Measurements from ENCODE around the gene ST3GAL6.

ST3GAL6 gene

DNA sequence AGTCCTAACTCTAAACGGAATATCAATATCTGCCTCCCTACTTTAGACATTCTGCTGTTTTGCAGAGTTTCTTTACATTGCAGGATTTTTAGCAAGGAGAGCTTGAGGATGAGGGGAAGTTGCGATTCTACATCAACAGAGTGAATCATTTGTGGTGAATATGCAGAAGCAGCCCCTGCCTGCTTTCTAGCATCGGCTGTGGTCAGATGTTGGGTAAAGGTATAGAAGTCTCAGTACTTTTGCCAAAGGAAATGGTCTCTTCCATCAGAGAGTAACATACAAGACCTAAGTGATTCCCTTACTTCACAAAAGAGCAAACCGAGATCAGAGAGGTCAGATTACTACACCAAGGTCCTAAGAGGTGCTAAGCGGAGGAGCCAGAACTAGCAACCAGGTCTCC is 15.2 kb downstream of the ST3GAL6 start:
- no peak for DNase-seq

DNA sequence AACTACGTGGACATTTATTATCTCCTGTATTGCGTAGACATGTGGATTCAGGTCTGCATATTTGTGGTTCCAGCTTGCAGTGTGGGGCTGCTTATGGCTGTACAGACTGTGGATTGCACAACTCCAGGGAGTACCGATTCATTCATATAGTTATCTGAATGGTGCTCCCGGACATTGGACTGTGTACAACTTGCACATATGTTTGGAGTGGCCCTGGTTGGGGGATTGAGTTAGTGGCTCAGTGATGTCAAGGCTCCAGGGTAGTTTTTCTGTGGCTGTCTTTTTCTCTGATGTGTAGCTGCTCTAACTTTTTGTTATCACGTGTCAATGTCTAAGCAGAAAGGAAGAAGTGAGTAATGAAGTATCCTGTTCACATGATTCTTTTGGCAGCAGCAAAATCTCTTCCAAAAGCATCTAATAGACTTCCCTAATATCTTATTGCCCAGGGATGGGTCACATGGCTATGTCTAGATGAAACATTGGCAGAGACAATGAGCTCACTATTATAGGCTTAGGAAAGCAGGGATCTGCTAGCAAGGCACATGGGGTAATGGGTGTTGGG is 15.8 kb downstream of the ST3GAL6 start:
- no peak for DNase-seq

DNA sequence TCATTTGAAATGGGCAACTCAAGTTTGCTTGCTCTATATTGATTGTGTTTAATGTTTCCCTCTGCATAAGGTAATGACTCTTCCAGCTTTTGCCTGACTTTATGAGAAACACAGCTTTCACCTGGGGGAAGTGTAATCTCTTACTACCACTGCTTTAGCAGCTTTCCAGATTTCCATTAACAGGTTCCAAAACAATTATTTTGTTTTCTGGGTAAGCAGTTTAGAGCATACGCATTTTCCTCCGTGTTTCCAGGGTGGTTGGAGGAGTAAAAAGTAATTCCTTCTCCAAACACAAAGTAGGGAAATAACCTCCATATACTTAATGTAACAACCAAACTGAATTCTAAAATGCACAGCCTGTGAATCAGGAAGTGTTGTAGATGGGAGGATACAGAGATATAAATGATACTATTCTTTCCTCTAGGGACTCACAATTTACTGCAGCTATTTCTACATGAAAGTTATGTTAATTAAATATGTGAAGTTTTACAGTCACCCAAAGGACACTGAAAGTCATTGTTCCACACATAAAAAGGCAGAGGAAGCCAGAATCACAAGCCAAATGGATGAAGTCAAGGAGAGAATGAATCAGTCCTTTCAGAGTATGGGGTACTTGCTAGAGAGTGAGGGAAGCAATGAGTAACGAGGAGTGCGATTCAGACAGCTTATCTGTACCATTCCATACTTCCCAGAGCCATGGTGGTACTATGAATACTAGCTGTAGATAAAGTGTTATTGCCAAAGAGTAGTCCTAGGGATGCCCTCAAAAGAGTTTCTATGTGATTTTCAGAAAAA is 16.6 kb downstream of the ST3GAL6 start:
- DNase-seq, result no peak

DNA sequence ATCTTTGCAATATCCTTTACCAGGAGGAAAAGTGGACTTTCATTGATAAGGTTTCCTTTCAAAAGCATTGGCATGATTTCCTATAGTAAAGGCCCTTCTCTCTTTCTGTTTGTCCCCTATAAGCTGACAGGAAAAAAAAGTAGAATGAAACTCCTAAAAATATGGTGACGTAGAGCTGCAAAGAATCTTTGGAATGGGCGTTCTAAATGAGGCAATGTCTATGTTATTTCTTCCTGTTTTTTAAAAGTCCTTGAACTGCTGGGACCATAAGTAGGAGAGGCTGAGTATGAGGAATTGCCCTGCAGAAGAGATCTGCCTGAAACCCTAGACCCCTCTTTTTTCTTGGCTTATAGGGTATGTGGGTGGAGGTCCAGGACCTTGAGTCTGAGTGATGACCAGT is 17.2 kb downstream of the ST3GAL6 start:
- DNase-seq, result no peak

DNA sequence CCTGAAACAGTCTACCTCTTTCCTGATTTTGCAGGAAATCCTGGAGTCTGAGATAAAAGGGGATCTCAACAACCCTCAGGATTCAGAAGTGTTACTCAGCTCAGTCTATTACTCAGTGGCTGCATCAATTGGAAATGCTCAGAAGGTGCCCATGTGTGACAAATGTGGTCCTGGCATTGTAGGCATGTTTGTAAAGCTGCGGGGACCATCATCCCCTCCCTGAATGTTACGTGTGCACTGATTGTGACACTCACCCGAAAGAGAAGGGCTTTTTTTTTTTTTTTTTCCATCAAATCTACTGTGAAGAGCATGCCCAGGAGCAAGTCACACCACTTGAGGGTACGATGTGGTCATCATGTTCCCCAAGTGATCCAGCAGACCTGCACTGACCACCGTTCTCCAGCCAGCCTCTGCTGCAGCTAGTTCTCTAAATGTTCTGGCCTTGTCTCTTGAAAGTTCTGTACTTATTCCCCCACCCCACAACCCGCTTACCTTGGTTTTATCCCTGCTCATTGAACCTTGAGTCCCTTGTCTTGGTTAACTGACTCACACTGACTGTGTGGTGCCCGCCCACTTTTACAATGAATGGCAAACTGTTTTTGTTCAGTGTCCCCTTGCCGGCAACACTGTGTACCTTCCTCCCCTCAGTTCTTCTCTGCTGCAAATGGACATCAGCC is 19.8 kb downstream of the ST3GAL6 start:
- DNase-seq, result no peak

DNA sequence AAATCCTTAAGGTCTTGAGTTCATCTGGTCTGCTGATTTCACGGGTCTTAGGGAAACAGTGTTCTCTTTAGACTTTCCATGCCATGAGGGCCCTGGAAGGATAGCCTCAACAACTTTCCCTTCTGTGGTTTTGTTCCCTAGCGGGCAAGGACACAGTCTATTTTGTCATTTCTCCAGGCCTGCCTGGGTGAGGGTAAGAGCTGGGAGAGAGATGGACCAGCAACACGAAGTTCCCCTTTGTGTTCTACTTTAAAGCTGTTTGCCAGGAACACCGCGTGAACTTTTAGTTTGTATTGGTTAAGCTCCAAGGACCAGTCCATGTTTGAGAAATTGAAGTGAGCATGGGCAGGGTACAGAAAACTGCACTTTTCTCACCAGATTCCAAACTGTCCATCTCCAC is 20.9 kb downstream of the ST3GAL6 start:
- no peak for DNase-seq

DNA sequence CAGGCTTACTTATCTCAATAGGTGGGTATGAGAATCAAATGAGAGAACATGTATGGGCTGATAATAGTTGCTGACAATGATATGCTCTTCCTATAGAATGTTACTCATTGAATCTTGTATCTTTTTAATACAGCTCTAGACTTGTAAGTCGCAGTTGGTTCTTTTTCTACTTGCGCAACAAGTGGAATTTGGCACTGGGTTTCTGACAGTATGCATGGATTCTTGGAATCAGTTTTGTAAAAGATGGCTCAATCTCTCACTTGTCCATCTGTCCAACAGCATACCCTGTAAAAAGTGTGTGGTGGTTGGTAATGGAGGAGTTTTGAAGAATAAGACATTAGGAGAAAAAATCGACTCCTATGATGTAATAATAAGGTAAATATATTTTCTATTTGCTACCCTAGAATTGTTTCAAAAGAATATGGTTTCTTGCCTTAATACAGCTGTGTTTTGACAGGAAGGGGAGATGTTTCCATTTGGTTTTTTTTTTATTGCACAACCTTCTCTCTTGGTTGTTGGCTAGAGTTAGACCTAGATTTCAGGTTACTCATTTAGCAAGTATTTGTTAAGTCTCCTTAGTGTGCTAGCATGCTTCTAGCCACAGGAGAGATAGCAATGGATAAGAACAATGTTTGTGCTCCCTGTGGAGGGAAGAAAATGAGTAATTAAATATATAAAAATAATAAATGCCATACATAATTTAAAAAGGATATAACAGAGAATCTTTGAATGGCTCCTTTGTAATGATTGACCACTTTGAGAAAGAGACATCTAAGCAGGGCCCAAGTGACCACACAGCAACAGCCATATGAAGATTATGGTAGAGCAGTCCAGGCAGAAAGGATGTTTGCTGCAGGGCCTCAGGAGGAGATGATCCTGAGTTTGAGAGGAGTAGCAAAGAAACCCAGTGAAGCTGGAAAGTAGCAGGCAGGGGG is 21.8 kb downstream of the ST3GAL6 start:
- no peak for DNase-seq

DNA sequence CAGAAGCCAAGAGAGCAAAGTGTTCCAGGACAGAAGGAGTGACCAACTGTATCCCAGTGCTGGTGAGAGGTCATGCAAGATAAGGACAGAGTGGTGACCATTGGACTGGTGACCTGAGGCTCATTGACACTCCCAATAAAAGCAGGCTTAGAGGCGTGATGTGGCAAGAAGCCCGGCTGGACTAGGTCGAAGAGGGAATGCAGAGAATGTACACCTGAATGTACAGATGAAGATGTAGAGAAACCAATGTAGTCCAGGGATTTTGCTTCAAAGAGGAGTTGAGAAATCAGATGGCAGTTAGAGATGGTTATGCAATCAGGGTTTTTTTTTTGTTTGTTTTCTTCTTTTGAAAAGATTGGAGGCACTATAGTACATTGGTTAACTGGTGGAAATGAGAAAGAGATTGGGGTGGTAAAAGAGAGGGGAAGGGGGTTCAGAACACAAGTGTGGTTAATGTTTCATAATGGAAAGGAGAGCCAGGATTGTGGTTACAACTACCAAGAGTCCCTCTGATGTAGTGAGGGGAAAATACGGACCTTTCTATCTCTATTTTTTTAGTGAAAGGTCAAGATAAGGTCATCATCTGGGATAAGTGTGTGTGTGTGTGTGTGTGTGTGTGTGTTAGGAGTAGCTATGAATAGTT is 23.3 kb downstream of the ST3GAL6 start:
- no peak for DNase-seq

DNA sequence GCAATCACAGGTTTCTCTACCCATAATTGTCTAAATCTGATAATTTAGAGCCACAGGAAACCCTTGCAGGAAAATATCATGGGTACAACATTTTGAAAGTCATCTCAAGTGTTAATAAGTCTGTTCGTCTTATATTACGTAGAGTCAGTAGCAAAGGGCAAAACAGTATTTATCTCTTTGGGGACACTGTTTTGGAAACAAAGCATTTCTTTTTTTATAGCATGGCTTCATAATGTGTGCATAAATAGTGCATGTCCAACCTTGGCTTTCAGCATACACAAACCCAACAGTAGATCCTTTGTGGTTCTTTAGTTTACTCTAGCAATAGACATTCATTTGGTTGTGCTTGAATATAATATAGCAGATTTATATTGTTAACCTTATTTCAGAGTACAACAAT is 24.0 kb downstream of the ST3GAL6 start:
- no peak for DNase-seq

DNA sequence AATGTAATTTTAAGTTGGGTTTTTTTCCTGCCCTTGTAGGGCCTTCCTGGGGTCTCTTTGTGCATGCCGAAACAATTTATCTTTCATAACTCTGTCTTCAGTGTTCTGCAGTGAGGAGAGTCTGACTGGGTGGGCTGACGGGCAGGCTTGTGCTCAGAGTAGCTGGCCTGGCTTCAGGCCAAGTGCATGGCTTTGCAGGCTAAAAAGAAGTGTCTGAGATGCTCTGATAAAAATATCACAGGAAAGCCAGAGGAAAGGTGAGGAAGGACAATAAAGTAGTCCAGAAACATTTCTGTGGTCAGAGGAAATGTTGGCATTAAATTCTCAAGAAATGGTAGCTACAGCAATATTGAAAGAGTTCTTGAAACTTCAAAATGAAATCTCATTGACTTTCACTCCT is 25.5 kb downstream of the ST3GAL6 start:
- DNase-seq, result no peak

DNA sequence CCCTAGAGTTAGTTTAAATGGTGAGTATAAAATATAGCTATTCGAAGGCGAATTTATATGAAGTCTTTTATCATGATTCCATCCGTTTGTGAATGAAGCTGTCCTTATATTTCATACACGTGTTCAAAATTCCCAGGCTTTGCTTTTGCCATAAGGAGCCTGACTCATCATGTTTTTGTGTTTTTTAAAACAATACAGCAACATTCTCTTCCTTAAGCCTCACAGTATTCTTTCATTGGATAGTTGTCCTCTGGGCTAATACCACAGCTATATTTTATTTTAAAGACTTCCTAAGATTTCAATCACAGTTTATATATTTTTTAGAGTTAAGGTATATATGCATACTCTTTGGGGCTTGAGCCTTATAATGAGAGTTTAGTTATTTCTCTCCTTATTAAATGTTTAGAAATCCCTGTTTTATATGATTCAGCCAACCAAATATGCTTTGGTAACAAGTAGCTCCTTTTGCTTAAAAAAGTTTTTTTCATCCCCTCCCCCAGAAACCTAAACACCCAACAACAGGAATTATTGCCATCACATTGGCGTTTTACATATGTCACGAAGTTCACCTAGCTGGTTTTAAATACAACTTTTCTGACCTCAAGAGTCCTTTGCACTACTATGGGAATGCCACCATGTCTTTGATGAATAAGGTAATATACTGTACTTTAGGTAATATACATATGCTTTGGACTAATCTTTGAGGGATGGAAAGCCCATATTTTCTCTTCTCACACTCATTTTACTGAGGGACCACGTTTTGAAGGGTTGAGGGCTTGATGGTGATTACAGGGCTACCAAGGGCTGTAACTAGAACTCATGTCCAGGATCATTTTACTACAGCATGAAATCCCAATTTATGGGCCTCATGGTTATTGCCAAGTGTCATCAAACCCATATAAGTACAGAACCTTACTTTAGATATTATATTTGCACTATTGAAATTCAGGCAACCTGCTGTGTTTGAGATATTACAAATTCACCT is 28.5 kb downstream of the ST3GAL6 start:
- DNase-seq, result no peak

DNA sequence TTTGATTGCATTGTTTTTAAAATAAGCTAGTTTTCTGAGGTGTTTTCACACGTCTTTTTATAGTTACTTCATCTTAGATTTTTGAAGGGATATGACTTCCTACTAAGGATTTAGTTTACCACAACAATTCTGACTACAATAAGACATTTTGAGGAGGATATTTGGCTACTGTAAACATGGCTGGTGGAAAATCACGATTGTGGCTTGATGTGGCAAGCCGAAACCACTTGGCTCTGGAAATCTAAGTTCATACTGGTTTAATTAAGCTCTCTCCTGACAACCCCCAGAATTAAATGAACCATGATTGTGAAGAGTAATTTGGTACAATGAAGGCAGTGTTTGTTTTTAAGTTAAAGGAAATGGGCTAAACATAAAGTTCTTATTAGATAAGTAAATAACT is 30.8 kb downstream of the ST3GAL6 start:
- DNase-seq, result no peak

DNA sequence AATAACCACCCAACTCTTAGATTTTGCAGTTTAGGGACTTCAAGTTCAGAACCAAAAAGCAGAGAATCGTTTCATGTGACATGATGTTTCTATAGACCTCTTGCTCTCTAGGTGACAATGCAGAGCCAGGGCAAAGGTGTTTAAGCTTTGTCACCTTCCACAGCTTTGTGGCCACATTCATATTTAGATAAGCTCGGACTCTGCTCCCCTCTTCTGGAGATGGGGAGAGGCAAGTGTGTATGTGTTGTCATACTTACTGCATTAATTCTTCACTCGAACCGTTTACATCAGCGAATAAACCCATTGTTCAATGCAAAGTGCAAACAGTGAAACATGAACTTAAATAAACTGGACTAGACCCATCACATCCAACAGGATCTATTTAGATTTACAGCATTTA is 33.2 kb downstream of the ST3GAL6 start:
- DNase-seq, result no peak

DNA sequence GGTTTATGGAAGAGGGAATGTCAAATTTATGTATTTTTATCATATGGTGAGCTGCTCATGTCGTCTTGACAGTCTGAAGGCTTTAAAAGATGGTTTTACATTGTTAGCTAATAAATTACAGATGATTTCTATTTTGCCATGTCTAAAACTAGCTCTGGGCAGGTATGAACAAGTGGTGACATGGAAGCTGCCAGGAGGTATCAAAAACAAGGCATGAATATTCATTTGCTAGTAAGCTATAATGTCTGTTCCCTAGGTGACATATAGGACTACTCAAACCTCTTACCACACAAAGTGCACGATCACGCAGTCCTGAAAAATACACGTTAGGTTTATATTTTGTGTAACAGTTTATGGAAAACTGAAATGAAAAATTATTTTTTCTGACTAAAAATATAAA is 34.8 kb downstream of the ST3GAL6 start:
- no peak for DNase-seq

DNA sequence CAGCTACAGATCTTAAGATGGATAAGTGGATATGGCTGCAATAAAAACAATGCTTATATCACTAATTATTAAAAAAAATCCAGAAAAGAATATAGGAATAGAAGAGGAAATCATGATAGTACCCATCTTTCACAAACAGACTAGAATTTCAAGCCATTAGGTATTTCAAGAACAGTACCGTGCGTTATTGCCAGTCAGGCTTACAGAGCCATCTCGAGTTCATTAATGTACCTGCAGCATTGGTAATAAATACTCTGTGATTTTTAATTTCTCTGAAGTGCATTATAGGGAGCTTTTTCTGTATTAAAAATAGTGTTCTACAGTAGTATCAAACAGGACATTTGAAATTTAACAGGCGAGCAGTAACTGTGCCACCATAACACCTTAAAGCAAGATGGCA is 35.7 kb downstream of the ST3GAL6 start:
- no peak for DNase-seq

DNA sequence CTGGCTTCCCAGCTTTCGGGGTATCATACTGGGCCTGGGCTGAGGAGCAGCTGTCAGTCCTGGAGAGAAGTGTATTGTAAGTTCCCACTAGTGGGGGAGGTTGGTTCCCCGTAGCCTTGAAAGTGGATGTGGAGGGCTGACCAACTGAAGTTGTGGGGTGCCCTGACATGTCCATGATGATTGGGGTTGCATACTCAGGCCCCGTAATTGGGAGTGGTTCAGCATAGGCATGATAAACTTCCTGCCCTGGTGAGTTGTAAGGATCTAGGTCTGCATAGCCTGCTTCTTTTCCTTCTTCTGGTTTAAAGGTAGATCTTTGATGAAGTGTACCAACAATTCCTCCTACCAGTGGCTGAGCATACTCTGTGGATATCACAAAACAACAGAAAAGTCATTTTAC is 36.3 kb downstream of the ST3GAL6 start:
- no peak for DNase-seq

DNA sequence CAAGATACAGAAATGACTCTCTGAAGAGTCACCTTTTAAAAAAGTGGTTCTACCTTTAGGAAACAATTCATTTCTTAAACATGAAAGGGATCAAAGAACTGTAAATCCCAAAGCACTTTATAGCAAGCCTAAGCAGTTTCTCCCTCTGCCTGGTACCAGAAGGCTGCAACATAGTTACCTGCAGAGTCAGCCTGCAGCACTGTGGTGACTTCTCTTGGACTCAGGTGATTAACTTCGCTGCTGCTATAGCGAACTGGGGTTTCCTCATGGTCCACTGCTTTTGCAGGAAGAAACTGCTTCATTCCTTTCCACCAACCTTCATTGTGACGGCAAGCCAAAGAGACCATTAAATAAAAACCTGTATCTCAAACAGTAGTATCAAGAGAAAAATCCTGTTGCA is 37.3 kb downstream of the ST3GAL6 start:
- DNase-seq, result no peak

DNA sequence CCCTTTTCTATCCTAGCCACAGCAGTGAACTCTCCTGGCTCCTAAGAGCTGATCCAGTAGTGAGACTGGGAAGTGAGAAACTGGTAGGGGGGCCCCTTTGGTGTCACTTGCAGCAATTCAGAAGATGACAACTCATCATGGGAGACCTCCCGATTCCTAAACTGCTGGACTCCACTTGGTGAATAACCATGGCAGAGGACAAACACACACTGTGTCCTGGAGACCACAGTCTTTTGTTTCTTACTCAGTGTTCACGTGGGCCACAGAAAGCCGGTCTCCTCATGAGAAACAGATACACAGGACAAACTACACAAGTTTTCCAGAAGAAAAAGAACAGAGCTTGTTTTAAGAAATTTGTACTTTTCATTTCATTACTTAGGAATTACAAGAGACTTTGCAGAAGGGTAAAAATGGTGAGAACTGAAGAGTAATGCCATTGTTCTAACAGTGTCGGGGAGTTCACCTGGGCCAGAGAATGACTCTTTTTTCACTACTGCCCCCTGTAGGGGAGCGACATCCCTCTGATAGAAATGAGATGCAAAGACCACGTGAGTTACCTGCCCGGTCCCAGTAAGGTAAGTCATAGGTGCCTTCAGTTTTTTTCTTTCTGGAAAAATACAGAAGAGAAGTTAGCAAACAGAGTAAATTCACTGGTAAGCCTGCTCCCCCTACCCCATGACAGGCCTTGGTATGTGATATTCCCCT is 38.1 kb downstream of the ST3GAL6 start:
- DNase-seq, result no peak

DNA sequence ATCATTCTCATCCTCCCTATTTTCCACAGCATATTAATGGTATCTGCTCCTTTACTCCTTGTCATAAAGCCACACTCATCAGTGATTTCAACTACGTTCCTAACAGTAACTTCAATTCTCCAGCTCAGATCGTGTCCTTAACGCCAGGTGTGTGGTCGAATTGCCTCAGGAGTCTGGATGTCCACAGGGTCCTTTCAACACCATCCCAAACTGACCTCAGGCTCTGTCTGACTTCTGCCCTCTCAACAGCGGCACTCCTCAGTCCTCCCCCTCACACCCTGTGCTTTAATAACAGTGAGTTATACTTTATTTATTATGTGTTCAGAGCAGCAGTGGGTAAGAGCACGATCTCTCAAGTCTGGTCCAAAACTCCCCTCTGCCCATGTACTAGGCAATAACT is 42.4 kb downstream of the ST3GAL6 start:
- no peak for DNase-seq

DNA sequence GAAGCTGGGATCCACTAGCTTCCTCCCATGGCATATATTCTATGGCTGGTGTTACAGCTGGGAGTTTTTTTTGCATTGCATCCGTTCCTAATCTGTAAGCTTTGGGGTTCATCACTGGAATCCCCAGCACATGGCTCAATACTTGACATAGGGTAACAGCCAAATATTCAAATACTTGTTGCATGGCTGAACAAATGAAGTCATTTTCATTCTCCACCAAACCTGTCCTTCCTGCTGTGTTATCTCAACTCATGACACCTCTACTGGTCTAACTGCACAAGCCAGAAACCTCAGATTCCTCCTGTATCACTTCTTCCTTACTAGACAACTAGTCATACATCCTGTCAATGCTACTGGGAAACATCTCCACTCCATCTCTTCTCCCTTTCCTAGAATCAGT is 43.4 kb downstream of the ST3GAL6 start:
- no peak for DNase-seq

DNA sequence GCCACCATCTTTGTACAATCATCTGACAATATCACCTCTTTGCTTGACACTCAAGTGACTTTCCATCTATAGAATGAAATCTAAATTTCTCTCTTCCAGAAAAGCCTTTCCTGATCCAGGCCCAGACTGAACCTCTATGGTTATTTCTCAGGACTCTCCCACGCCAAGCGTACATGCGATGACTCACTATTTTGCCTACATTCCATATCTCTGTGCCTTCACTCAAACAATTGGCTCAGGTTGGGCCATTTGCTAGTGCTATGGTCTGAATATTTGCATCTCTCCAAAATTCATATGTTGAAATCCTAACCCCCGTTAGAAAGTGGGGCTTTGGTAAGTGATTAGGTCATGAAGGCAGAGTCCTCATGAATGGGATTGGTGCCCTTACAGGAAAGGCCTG is 43.9 kb downstream of the ST3GAL6 start:
- no peak for DNase-seq
